Vagina (tissue), 2 donors: ENCODE results near the gene FIGNL1. TPM values are rescaled to one million over a fixed set of nuclear protein-coding genes. Genes with fewer than 3 reads are reported as not detected.

Experiments
- DNase-seq, 2 donors: peaks; one replicate each; pipeline ENCODE4 v3.0.0-alpha.2; 2017; ENCODE audit errors: extremely low spot score in 2 of 2
- H3K27ac ChIP-seq: fragments of 200-600 bp; sonication (generic); one replicate; pipeline ENCODE4 v1.5.1; 2019
- H3K27me3 ChIP-seq: fragments of 200-600 bp; sonication (generic); one replicate; pipeline ENCODE4 v1.5.1; 2019
- H3K36me3 ChIP-seq, 2 donors: fragments of 200-600 bp; sonication (generic); one replicate each; pipeline ENCODE4 v1.5.1; 2017 to 2019
- H3K4me1 ChIP-seq: fragments of 200-600 bp; sonication (generic); one replicate; pipeline ENCODE4 v1.5.1; 2019
- H3K4me3 ChIP-seq, 2 donors: fragments of 200-600 bp; sonication (generic); 1 replicate in 1 of 2; 2 replicates in 1 of 2; pipeline ENCODE4 v1.5.1; 2016 to 2019
- H3K9me3 ChIP-seq: fragments of 200-600 bp; sonication (generic); one replicate; pipeline ENCODE4 v1.5.1; 2019
- CTCF ChIP-seq, 3 experiments: fragments of 450-650 bp in 2 of 3; fragments of 200-600 bp in 1 of 3; sonication (generic) in 1 of 3; IDR thresholded peaks; one replicate each; pipeline ENCODE4 v1.5.1; 2017 to 2019; ENCODE audit warnings: antibody characterized with exemption in 3 of 3, mild to moderate bottlenecking in 2 of 3, moderate library complexity in 2 of 3
- POLR2A ChIP-seq, 2 donors: fragments of 450-650 bp; IDR thresholded peaks; one replicate each; pipeline ENCODE4 v1.6.1; 2017; ENCODE audit warnings: antibody characterized with exemption in 2 of 2, mild to moderate bottlenecking in 2 of 2, moderate library complexity in 2 of 2
- POLR2AphosphoS5 ChIP-seq, 2 donors: sonication (generic); formaldehyde crosslinking; IDR thresholded peaks; one replicate each; pipeline ENCODE4 v1.9.0; 2017; ENCODE audit warnings: antibody characterized with exemption in 2 of 2, mild to moderate bottlenecking in 2 of 2, low read depth in 1 of 2; ENCODE audit not compliant: insufficient read depth in 1 of 2
- intact Hi-C: fragments of 100-400 bp; cut with DNase I; formaldehyde crosslinking; loops from one replicate; pipeline ENCODE4 v1.15.1; 2023
- total RNA-seq: library from RNA; depleted of rRNA; stranded (reverse); fragments of >200 nt; gene quantifications from one replicate; pipeline ENCODE4 v1.2.3, GENCODE V29; 2016

FIGNL1 gene
- total RNA-seq, 1 donor from 2014 or later, result 7.9 TPM

- no peak overlapping the region for H3K27ac ChIP-seq
- no peak for TF ChIP-seq POLR2A (IDR thresholded peaks at IDR 0.05)
- TF ChIP-seq CTCF (IDR thresholded peaks at IDR 0.05), result no peak
- no peak for TF ChIP-seq POLR2AphosphoS5 (IDR thresholded peaks at IDR 0.05; ENCODE audit: insufficient read depth in 1 of 2, low read depth in 1 of 2)
- no peaks in the 10 kb centered on the region for H3K4me1 ChIP-seq
- H3K9me3 ChIP-seq, result no peaks in the 10 kb centered on the region
- intact Hi-C loops, result no loop called here
- no peaks in the 10 kb centered on the region for H3K36me3 ChIP-seq
- H3K4me3 ChIP-seq, result no peak overlapping the region
- H3K27me3 ChIP-seq, result peaks cover 5% of the 10 kb centered on the region
- DNase-seq, result no peak
Measured at GRCh38 chr7:50399206-50399605, 50.9 kb downstream of the FIGNL1 start.

GRCh38 chr7:50397971-50398324 is 52.2 kb downstream of the FIGNL1 start:
- TF ChIP-seq CTCF (IDR thresholded peaks at IDR 0.05) (no peak), POLR2AphosphoS5 (IDR thresholded peaks at IDR 0.05; ENCODE audit: insufficient read depth in 1 of 2, low read depth in 1 of 2) (no peak), POLR2A (IDR thresholded peaks at IDR 0.05) (no peak)
- DNase-seq, result no peak
- H3K36me3 ChIP-seq, result no peaks in the 10 kb centered on the region
- H3K4me1 ChIP-seq, result no peaks in the 10 kb centered on the region
- intact Hi-C loops, result no loop called here
- H3K27ac ChIP-seq, result no peak overlapping the region
- H3K4me3 ChIP-seq, result no peak overlapping the region
- peaks cover 5% of the 10 kb centered on the region for H3K27me3 ChIP-seq
- no peaks in the 10 kb centered on the region for H3K9me3 ChIP-seq

- peaks cover 5% of the 10 kb centered on the region for H3K27me3 ChIP-seq
- no peak for DNase-seq
- no peak for TF ChIP-seq CTCF (IDR thresholded peaks at IDR 0.05)
- TF ChIP-seq POLR2A (IDR thresholded peaks at IDR 0.05), result no peak
- no peak for TF ChIP-seq POLR2AphosphoS5 (IDR thresholded peaks at IDR 0.05; ENCODE audit: insufficient read depth in 1 of 2, low read depth in 1 of 2)
- H3K4me1 ChIP-seq, result no peaks in the 10 kb centered on the region
- H3K36me3 ChIP-seq, result no peaks in the 10 kb centered on the region
- H3K9me3 ChIP-seq, result no peaks in the 10 kb centered on the region
- no peak overlapping the region for H3K27ac ChIP-seq
- H3K4me3 ChIP-seq, result no peak overlapping the region
- intact Hi-C loops, result no loop called here
Measured at GRCh38 chr7:50397320-50397970, 52.7 kb downstream of the FIGNL1 start.

- H3K4me1 ChIP-seq, result no peaks in the 10 kb centered on the region
- H3K36me3 ChIP-seq, result no peaks in the 10 kb centered on the region
- intact Hi-C loops, result no loop called here
- TF ChIP-seq POLR2AphosphoS5 (IDR thresholded peaks at IDR 0.05; ENCODE audit: insufficient read depth in 1 of 2, low read depth in 1 of 2) (no peak), POLR2A (IDR thresholded peaks at IDR 0.05) (no peak), CTCF (IDR thresholded peaks at IDR 0.05) (no peak)
- no peak overlapping the region for H3K4me3 ChIP-seq
- H3K27ac ChIP-seq, result no peak overlapping the region
- DNase-seq, result no peak
- H3K27me3 ChIP-seq, result peaks cover 5% of the 10 kb centered on the region
- no peaks in the 10 kb centered on the region for H3K9me3 ChIP-seq
Measured at GRCh38 chr7:50396856-50397255, 53.3 kb downstream of the FIGNL1 start.

GRCh38 chr7:50394315-50394714 is 55.8 kb downstream of the FIGNL1 start:
- DNase-seq, result no peak
- Histone ChIP-seq H3K27me3 (no peaks in the 10 kb centered on the region), H3K4me1 (no peaks in the 10 kb centered on the region), H3K4me3 (no peak overlapping the region), H3K27ac (no peak overlapping the region), H3K9me3 (no peaks in the 10 kb centered on the region), H3K36me3 (no peaks in the 10 kb centered on the region)
- TF ChIP-seq POLR2AphosphoS5 (IDR thresholded peaks at IDR 0.05; ENCODE audit: insufficient read depth in 1 of 2, low read depth in 1 of 2) (no peak), CTCF (IDR thresholded peaks at IDR 0.05) (no peak), POLR2A (IDR thresholded peaks at IDR 0.05) (no peak)
- intact Hi-C loops, result no loop called here
